GM13976 (cell line): ENCODE data around the gene NF2.

Experiments
- DNase-seq: peaks from one replicate; pipeline ENCODE4 v3.0.0; 2012; ENCODE audit warnings: low spot score
- in situ Hi-C: fragments of 300-500 bp; cut with MboI; formaldehyde crosslinking; loops from one replicate; pipeline ENCODE4 v1.12.0; 2022; ENCODE audit warnings: low sequenced_read_pairs, mixed read lengths, inconsistent platforms; ENCODE audit not compliant: unreplicated experiment
- TF ChIP-seq, protein P1 (sequence below): IDR thresholded peaks from 2 replicates; pipeline ENCODE4 v1.5.1; 2012; ENCODE audit warnings: borderline replicate concordance, mild to moderate bottlenecking; ENCODE audit not compliant: insufficient read depth; ENCODE audit errors: extremely low read depth, missing control alignments, control extremely low read depth

The NF2 gene

DNA sequence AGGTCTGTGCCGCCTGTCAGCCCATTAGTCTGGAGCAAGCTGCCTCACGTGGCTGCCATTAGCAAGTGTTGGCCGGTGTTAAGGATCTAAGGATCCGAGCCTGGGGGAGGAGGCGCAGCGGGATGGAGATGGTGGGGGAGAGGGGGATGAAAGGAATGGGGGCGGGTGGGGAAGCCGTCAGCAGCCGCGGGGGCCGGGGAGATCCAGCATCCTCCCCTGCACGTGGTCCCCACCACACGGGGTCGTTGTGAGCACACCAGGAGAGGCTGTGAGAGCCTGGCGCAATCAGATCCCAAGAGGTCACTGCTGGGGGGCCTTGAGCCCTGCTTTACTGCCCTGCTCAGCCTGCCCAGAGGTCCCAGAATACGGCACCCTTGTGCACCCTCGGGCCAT lies 123.7 kb downstream of the NF2 start:
- DNase-seq = peak; percentile 79
- in situ Hi-C loops = no loop called here
- TF ChIP-seq, protein P1, sequence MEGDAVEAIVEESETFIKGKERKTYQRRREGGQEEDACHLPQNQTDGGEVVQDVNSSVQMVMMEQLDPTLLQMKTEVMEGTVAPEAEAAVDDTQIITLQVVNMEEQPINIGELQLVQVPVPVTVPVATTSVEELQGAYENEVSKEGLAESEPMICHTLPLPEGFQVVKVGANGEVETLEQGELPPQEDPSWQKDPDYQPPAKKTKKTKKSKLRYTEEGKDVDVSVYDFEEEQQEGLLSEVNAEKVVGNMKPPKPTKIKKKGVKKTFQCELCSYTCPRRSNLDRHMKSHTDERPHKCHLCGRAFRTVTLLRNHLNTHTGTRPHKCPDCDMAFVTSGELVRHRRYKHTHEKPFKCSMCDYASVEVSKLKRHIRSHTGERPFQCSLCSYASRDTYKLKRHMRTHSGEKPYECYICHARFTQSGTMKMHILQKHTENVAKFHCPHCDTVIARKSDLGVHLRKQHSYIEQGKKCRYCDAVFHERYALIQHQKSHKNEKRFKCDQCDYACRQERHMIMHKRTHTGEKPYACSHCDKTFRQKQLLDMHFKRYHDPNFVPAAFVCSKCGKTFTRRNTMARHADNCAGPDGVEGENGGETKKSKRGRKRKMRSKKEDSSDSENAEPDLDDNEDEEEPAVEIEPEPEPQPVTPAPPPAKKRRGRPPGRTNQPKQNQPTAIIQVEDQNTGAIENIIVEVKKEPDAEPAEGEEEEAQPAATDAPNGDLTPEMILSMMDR = peak; percentile 32

DNA sequence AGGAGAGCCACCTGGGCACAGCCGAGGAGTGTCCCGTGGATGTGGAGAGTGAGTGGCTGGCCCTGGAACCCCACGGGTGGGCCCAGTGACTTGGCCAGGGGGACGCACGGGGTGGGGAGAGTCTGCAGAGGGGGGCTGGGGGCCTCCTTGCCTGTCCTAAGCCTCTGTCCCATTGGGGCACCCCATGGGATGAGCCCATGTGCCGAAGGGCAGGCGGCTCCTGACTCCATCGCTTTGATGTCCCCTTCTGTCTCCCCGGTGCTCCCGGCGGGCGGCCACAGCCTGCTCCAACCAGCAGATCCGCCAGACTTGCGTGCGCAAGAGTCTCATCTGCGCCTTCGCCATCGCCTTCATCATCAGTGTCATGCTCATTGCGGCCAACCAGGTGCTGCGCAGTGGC lies 125.7 kb downstream of the NF2 start:
- no peak for DNase-seq
- TF ChIP-seq, protein P1 = no peak
- in situ Hi-C loops = no loop called here

GRCh38 chr22:29731058-29731850 lies 127.8 kb downstream of the NF2 start:
- in situ Hi-C loops = no loop called here
- TF ChIP-seq, protein P1 = no peak
- no peak for DNase-seq

DNA sequence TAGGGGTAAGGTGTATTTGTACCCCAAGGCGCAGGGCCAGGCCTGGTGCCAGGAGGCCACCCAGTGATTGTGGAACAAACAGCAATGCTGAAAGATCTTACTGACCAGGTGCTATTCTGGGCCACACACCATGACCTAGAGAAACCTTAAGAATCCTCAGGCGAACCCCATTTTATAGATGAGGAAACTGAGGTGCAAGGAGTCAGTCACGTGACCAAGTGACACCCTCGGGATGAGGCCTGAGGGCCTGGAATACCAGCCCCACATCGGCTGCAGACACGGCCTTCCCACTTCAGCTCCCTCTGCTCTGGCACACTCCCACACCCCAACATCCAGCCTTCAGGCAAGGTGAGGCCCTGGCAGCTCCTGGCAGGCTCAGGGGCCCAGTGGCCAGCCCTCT lies 129.4 kb downstream of the NF2 start:
- TF ChIP-seq, protein P1 = no peak
- in situ Hi-C loops = no loop called here
- no peak for DNase-seq

DNA sequence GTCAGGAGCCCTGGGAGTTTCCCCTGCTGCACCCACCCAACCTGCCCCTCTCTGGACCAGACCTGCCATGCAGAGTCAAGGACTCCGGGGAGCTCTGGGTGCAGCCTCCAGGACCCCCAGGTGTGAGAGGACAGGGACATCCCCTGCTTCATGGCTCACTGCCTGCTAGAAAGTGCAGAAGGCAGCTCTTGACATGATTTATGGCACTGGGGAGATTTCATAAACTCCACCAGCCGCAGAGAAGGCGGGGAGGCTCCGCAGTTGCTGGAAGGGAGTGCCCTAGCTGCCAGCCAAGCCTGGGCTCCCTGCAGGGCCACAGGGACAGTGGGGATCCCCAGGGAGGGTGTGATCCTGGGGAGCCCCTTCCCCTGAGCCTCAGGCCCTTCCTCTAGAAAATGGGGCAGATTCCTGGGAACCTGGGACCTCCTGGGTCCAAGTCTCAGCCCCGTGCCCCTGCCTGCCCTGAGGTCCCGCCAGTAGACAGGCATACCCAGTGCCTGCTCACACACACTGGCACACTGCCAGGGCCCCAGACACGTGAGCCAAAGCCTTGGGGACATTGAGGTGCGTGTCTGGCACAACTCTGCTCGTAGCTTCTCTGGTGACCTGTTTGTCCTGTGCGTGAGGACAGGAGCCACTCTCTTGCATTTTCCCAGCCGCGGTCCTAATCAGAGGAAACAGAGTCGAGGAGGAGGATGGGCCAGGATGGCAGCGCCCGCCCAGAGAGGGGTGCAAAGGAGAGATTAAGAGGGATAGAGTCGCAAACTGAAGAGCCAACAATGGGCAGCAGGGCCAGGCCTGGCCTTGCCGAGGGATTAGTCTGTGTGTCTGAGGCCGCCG lies 130.1 kb downstream of the NF2 start:
- TF ChIP-seq, protein P1 = no peak
- DNase-seq = no peak
- in situ Hi-C loops = no loop called here

DNA sequence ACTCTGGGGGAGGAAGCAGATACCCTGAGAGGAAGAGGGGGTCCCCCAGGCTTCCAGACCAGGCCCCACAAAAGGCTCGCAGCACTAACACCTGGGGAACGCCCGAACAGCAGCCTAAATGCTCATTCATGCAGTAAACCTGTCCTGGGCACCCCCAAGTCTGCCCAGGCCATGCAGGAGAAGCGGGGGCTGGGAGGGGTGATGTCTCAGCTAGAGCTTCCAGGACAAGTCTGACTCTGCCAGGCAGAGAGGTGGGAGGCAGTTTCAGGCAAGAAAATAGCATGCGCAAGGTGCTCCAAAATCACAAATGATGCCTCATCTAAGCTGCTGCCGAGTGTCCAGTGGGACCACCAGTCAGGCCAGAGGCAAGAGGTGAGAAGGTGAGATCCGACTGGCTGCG lies 131.0 kb downstream of the NF2 start:
- TF ChIP-seq, protein P1 = no peak
- DNase-seq = no peak
- in situ Hi-C loops = no loop called here
